SKM-1 (cell line): Measurements from ENCODE around the gene ENTPD6.
"Not testable (repeated sequence)": the region's sequence is repeated elsewhere in the genome, so short reads cannot be mapped to it uniquely, and the experiment has no call there.

ENCODE experiments used
- DNase-seq: peaks from one replicate; lab custom pipeline; 2025; ENCODE audit not compliant: unreplicated experiment; lab: John Stamatoyannopoulos, UW

ENTPD6 gene

GRCh38 chr20:25195014-25195961 lies at the start of gene ENTPD6:
Gene ENTPD6, plus strand, starts transcription at chr20:25195712. Its CDS starts 10,825 bp downstream, at chr20:25206537.
- peak; percentile 61 for DNase-seq

- DNase-seq, result no peak
These were observed 48.5 kb upstream of the ENTPD6 start for GRCh38 chr20:25146976-25147375.

- no peak for DNase-seq
These were observed 47.8 kb upstream of the ENTPD6 start for GRCh38 chr20:25147716-25148115.

GRCh38 chr20:25148181-25148981 lies 47.1 kb upstream of the ENTPD6 start:
- DNase-seq, result no peak

- no peak for DNase-seq
These were observed 46.3 kb upstream of the ENTPD6 start for GRCh38 chr20:25148982-25149846.

GRCh38 chr20:25150016-25150415 lies 45.5 kb upstream of the ENTPD6 start:
- DNase-seq, result no peak

- DNase-seq, result no peak
These were observed 37.5 kb upstream of the ENTPD6 start for GRCh38 chr20:25158043-25158442.

- no peak for DNase-seq
These were observed 35.0 kb upstream of the ENTPD6 start for GRCh38 chr20:25160467-25160866.

GRCh38 chr20:25160897-25161296 lies 34.6 kb upstream of the ENTPD6 start:
- DNase-seq, result no peak

GRCh38 chr20:25165128-25165527 lies 30.4 kb upstream of the ENTPD6 start:
- DNase-seq, result no peak

GRCh38 chr20:25166105-25166782 lies 29.3 kb upstream of the ENTPD6 start:
- not testable (repeated sequence) for DNase-seq

- DNase-seq, result no peak
These were observed 22.2 kb upstream of the ENTPD6 start for GRCh38 chr20:25173321-25173720.

- DNase-seq, result no peak
These were observed 21.6 kb upstream of the ENTPD6 start for GRCh38 chr20:25173886-25174308.

GRCh38 chr20:25176184-25176583 lies 19.3 kb upstream of the ENTPD6 start:
- DNase-seq, result no peak

GRCh38 chr20:25177890-25178321 lies 17.6 kb upstream of the ENTPD6 start:
- no peak for DNase-seq

GRCh38 chr20:25178563-25179438 lies 16.7 kb upstream of the ENTPD6 start:
- peak; percentile 12 for DNase-seq

GRCh38 chr20:25179439-25180089 lies 15.9 kb upstream of the ENTPD6 start:
- no peak for DNase-seq

GRCh38 chr20:25184391-25184790 lies 11.1 kb upstream of the ENTPD6 start:
- DNase-seq, result not testable (repeated sequence)

GRCh38 chr20:25187220-25187619 lies 8.3 kb upstream of the ENTPD6 start:
- no peak for DNase-seq
